Nephron (organoid): Measurements from ENCODE around the gene ARFGAP1.

Source experiments
- H3K27ac Mint-ChIP-seq, 3 experiments: 2 replicates each; pipeline ENCODE4 v1.8.0; 2020; ENCODE audit warnings: mixed read lengths in 3 of 3, mild to moderate bottlenecking in 2 of 3, moderate library complexity in 1 of 3
- H3K27me3 Mint-ChIP-seq: 2 replicates; pipeline ENCODE4 v1.8.0; 2021; ENCODE audit warnings: low read depth, mild to moderate bottlenecking, moderate library complexity, mixed read lengths
- H3K36me3 Mint-ChIP-seq: 2 replicates; pipeline ENCODE4 v1.8.0; 2020; ENCODE audit warnings: low read depth, mixed read lengths
- H3K4me1 Mint-ChIP-seq: 2 replicates; pipeline ENCODE4 v1.8.0; 2020; ENCODE audit warnings: mixed read lengths
- H3K4me3 Mint-ChIP-seq, 3 experiments: 2 replicates each; pipeline ENCODE4 v1.8.0; 2020; ENCODE audit warnings: mild to moderate bottlenecking in 3 of 3, mixed read lengths in 3 of 3, moderate library complexity in 2 of 3
- H3K9me3 Mint-ChIP-seq: 2 replicates; pipeline ENCODE4 v1.8.0; 2020; ENCODE audit warnings: mixed read lengths
- CTCF ChIP-seq, 3 experiments: fragments of 200-600 bp; sonication (generic); IDR thresholded peaks; one replicate each; pipeline ENCODE4 v1.5.0; 2021; ENCODE audit warnings: antibody characterized with exemption in 3 of 3; ENCODE audit not compliant: unreplicated experiment in 3 of 3

Gene ARFGAP1

GRCh38 chr20:63317601-63318291 lies 45.1 kb downstream of the ARFGAP1 start:
- Mint-ChIP-seq H3K9me3 (no peaks in the 10 kb centered on the region), H3K27ac (no peak overlapping the region), H3K36me3 (no peaks in the 10 kb centered on the region), H3K4me3 (no peak overlapping the region), H3K4me1 (peaks cover 7% of the 10 kb centered on the region), H3K27me3 (peaks cover 9% of the 10 kb centered on the region)
- TF ChIP-seq CTCF (IDR thresholded peaks at IDR 0.05; ENCODE audit: unreplicated experiment in 3 of 3), result no peak

- Mint-ChIP-seq H3K4me3 (no peak overlapping the region), H3K36me3 (no peaks in the 10 kb centered on the region), H3K27ac (no peak overlapping the region), H3K27me3 (peaks cover 9% of the 10 kb centered on the region), H3K4me1 (peaks cover 15% of the 10 kb centered on the region), H3K9me3 (no peaks in the 10 kb centered on the region)
- no peak for TF ChIP-seq CTCF (IDR thresholded peaks at IDR 0.05; ENCODE audit: unreplicated experiment in 3 of 3)
These were observed 46.0 kb downstream of the ARFGAP1 start for GRCh38 chr20:63318391-63319163.

DNA sequence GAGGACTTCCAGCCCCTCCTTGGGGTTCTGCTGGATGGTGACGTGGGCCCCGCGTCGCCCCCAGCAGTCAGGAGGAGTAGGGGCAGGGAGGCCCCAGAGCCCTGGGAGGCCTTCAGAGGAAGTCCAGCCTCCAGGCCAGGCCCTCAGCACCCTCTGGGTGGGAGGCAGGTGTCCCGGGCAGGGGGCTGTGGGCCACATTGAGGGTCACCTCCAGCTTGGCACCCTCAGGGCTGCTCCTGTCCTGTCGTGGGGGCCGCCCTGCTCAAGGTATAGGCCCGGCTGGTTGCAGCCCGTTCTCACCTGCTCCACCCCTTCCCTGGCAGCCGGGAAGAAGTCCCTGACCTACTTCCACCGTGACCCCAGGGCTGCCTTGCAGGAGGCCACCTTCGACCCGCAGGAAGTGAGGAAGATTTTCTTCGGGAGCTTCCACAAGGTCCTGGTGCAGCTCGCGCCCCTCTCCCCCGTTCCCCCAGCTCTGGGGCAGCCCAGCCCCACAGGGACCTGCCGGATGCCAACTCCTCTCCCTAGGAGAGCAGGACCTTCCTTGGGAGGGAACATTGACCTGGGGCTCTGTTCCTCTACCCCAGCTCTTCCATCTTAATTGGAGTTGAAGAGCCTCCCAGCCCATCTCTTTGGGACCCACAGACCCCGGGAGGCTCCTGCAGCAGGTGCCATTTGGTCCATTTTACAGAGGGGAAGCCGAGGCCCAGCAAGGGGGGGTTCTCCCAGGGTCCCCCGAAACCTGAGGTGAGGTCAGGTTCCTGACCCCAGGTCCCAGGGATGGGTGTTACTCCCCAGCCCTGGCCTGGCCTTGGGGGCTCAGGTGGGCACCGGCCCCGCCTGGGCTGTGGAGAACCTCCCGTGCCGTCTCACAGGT lies 46.8 kb downstream of the ARFGAP1 start:
- Mint-ChIP-seq H3K27ac (no peak overlapping the region), H3K36me3 (no peaks in the 10 kb centered on the region)

DNA sequence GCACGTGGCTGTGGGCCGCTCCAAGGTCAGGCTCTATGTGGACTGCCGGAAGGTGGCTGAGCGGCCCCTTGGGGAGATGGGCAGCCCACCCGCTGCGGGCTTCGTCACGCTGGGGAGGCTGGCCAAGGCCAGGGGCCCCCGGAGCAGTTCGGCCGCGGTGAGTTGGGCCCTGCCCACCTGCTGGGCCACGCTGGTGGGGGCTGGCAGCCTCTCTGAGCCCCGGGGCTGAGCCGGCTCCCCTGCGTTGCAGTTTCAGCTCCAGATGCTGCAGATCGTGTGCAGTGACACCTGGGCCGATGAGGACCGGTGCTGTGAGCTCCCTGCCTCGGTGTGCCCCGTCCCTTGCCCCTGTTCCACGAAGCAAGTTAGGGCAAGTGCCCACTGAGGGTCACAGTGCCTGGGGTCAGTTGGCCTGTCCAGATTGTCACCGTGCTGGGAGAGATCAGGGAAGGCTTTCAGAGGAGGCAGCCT lies 47.5 kb downstream of the ARFGAP1 start:
- peaks cover 9% of the 10 kb centered on the region for H3K27me3 Mint-ChIP-seq
- H3K9me3 Mint-ChIP-seq, result no peaks in the 10 kb centered on the region
- peaks cover 22% of the 10 kb centered on the region for H3K4me1 Mint-ChIP-seq
- no peak overlapping the region for H3K4me3 Mint-ChIP-seq
- TF ChIP-seq CTCF (IDR thresholded peaks at IDR 0.05; ENCODE audit: unreplicated experiment in 3 of 3), result no peak
- no peaks in the 10 kb centered on the region for H3K36me3 Mint-ChIP-seq
- H3K27ac Mint-ChIP-seq, result no peak overlapping the region

More for the DNA sequence above, 46.8 kb downstream of the ARFGAP1 start:
- peaks cover 9% of the 10 kb centered on the region for H3K27me3 Mint-ChIP-seq
- TF ChIP-seq CTCF (IDR thresholded peaks at IDR 0.05; ENCODE audit: unreplicated experiment in 3 of 3), result no peak
- peaks cover 22% of the 10 kb centered on the region for H3K4me1 Mint-ChIP-seq
- H3K9me3 Mint-ChIP-seq, result no peaks in the 10 kb centered on the region
- H3K4me3 Mint-ChIP-seq, result no peak overlapping the region

- peaks cover 22% of the 10 kb centered on the region for H3K4me1 Mint-ChIP-seq
- TF ChIP-seq CTCF (IDR thresholded peaks at IDR 0.05; ENCODE audit: unreplicated experiment in 3 of 3), result no peak
- no peaks in the 10 kb centered on the region for H3K36me3 Mint-ChIP-seq
- H3K27ac Mint-ChIP-seq, result peak overlapping the region in 2 of 3 experiments; percentile 67 to 77
- peaks cover 9% of the 10 kb centered on the region for H3K27me3 Mint-ChIP-seq
- H3K4me3 Mint-ChIP-seq, result no peak overlapping the region
- no peaks in the 10 kb centered on the region for H3K9me3 Mint-ChIP-seq
These were observed 48.1 kb downstream of the ARFGAP1 start for GRCh38 chr20:63320616-63321147.
